NCI-H2107 treated with DMSO at 0.1 percent for 48 hours (cell line): ENCODE results near the gene PRR7.

Experiments used
- DNase-seq: peaks from one replicate; lab custom pipeline; 2025; ENCODE audit not compliant: unreplicated experiment; lab: John Stamatoyannopoulos, UW

PRR7 gene

GRCh38 chr5:177423671-177424070 is 22.9 kb upstream of the PRR7 start:
- DNase-seq: no peak

DNA sequence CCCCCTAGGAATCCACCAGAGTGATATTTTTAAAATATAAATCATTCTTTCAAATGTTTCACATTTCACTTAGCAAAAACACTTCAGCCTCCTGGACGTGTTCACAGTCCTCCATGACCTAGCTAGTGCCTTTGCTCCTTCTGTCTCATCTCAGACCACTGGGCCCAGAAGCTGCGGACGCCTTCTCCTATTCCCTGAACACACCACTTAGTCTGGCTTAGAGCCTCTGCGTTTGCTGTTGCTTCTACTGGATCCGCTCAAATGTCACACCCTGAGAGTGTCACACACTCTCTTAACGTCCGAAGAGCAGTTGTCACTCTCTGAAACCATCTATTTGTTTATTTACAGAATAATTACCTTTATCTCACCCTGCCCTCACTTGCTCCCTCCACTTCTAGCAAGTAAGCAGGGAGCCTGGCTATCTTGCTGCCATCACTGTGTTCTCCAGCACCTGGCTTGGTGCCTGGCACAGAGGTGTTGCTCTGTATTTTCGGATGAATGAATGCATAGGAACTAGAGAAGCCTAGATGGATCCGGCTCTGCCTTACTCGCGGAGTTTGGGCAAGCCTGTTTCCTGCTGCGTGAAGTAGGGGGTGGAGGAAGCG is 21.3 kb upstream of the PRR7 start:
- no peak for DNase-seq

- peak; percentile 97 for DNase-seq
Observed at GRCh38 chr5:177425801-177426565, 20.6 kb upstream of the PRR7 start.

GRCh38 chr5:177426566-177427210 is 19.9 kb upstream of the PRR7 start, which contains the start of gene GRK6:
Gene GRK6 (plus strand): TSS chr5:177426676. CDS start chr5:177426846, 170 bp downstream.
- no peak for DNase-seq

GRCh38 chr5:177427211-177427822 is 19.3 kb upstream of the PRR7 start:
- no peak for DNase-seq

DNA sequence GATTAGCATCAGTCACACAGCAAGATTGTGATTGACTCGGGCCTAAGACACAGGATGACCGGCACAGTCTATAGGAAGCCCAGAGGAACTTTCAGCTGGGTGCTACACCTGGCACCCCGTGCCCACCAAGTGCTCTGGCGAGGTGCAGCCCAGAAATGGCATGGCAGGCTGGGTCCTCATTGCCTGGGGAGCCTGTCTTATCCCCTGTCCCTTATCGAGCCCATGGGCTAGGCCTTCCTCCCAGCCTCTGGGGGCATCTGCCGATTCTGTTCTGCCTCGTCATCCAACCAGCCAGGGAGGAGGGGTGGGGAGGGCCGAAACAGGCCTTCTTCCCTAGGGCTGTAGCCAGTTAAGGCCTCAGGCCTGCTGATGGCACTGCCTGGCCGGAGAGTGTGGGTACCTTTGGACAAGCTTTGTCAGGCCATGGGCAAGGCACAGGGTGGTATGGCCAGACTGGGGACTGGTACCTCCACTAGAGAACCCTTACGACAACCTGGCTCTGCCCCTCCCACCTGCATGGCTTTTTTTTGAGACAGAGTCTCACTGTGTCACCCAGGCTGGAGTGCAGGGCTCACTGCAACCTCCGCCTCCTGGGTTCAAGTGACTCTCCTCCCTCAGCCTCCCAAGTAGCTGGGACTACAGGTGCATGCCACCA is 18.6 kb upstream of the PRR7 start:
- DNase-seq: no peak

DNA sequence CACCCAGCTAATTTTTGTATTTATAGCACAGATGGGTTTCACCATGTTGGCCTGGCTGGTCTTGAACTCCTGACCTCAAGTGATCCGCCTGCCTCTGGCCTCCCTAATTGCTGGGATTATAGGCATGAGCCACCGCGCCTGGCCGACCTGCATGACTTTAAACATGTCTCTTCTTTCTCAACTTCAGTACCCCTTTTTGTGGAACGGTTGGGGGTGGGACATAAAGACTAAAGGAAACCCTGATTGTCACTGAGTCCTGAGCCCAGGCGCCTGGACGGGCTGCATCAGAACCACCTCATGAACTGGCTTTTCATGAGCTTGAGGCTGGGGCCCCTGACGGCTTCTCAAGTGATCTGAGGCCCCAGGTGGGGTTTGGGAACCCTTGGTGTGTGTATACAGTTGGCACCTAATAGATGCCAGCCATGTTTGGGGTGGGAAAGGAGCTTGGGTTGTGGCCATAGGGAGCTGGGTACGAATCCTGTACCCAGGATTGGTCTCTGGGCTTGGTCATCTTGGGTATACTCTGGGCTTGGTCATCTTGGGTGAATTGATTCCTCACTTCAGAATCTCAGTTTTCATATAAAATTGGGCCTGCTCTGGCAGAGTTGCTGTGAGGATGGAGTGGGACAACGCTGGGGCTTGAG is 17.9 kb upstream of the PRR7 start:
- DNase-seq: no peak

DNA sequence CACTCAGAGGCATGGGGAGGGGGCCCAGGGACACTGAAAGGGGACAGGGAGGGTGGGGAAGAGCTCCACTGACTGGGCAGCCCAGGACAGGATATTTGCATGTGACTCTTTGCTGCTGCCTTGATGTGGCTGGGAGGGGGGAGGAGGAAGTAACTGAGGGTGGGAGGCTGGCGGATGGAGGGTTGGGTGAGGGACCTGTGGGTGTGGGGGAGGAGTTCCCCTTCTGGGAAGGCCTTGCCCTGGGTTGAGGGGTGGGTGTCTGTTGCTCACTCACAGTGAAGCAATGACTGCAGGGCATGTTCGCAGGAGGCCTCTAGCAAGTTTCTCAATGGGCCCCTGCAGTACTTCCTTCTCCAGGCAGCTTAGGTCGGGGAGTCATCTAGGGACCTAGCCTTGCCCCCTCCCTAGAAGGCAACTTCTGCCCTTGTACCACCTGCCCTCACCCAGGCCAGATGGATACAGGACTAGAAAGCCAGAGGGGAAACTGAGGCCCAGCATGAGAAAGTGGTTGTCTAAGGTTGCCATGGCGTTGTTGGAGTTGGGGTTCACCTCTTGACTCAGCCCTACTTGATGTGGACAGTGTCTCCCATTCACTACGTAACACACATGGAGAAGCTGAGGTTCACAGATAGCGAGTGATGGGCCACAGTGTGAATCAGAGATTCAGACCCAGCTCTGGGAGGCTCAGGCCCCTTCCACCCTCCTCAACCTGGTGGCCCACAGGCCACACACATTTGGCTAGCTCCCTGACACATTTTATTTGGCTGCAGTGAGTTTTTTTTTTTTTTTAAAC is 17.2 kb upstream of the PRR7 start:
- DNase-seq: no peak

DNA sequence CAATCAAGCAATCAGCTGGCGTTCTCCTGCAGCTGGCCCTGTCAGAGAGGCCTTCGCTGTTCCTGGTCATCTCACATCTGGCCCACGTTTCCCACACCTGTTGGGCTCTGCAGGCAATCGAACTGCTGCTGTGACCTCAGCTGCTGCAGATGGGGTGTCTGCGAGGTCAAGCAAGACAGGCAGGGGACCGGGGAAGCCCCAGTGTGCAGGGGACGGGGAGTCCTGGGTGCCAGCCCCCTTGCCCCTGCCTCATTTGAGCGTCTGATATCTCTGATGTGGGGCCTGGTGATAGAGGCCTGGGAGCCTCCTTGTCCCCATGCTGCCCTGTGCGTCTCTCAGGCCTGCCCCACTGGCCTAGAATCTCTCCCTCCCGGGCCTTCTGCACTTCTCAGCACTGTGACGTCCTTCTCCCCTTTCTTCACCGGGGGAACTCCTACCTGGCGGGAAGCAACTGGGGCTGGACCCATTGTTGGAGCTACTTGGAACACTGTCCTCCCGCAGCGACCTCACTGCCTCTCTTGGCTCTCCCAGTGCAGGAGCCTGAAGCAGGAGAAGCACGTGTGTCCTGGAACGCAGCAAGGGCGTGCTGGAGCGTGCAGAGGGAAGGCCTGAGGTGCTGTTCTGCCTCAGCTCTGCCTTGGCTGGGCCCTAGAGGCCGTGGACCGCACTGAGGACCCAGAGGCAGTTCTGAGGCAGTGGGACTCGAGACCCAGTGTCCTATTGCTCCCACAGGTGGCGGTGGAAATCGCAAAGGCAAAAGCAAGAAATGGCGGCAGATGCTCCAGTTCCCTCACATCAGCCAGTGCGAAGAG is 16.3 kb upstream of the PRR7 start:
- no peak for DNase-seq

DNA sequence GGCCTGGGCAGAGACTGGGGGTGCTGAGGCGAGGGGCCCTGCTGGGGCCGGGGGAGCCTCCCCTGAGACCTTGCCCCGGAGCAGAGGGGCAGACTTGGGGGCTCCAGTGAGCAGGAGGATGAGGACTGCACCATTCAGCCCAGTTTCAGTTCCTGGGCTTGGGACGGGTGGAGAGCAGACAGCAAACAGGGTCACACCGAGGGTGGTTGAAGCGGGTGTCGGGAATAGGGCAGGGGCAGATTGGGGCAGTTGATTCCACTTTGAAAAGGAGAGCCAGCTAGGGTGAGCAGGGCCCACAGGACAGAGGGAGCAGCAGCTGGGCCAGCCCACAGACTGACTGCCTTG is 15.7 kb upstream of the PRR7 start:
- no peak for DNase-seq

DNA sequence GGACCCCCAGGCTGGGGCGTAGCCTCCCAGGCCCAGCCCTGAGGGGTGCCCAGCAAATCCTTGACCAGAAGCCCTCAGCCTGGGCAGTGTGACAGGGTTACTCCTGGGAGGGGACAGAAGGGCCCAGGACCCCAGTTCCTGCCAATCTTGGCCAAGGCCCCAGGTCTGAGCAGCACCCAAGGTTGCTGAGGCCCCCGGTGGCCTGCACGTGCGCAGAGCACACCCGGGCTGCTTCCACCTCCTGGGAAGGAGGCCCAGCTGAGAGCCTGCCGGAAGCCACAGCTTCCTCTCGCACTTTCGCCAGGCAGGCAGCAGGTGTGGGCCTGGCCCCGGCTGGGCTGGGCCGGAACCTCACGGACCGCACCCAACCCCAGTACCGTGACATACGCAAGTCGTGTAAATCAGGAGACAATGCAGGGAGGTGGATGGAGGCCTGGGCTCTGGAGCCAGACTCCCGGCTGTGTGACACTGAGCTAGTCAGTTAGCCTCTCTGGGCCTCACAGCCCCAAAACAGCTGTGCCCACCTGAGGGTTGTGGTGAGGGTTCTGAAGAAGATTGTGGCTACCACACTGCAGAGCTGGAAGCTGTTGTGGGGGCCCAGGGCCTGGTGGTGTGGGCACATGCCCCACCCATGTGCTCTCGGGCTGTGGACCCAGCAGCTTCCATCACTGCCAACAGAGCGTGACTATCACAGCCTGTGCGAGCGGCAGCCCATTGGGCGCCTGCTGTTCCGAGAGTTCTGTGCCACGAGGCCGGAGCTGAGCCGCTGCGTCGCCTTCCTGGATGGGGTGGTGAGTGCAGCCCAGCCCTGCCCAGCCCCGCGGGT is 15.1 kb upstream of the PRR7 start:
- DNase-seq: no peak

- no peak for DNase-seq
Observed at GRCh38 chr5:177432143-177432838, 14.3 kb upstream of the PRR7 start.

DNA sequence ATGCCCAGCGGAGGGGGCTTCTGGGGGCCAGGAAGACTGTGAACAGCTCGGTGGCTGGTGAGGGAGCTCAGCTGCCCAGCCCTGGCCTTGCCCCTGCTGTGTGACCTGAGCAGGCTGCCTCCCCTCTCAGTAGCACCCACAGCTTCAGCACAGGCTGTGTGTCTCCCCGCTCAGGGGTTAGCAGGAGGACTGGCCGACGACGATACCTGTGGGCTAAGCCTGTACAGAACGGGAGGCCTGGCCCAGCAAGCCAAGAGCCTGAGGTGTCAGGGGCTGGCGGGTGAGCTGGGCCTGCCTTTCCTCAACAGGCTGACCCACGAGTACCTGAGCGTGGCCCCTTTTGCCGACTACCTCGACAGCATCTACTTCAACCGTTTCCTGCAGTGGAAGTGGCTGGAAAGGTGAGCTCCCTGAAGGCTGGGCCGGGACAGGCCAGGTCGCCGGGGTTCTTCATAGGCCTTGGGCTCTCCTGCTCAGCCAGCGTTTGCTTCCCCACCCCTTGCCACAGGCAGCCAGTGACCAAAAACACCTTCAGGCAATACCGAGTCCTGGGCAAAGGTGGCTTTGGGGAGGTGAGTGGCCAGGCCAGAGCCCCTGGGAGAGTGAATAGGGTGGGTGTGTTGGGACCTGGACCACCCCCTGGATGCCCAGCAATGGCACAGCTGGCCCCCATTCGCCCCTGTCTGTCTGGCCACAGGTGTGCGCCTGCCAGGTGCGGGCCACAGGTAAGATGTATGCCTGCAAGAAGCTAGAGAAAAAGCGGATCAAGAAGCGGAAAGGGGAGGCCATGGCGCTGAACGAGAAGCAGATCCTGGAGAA is 13.6 kb upstream of the PRR7 start:
- no peak for DNase-seq

- DNase-seq: no peak
Observed at GRCh38 chr5:177433658-177434217, 12.9 kb upstream of the PRR7 start.

DNA sequence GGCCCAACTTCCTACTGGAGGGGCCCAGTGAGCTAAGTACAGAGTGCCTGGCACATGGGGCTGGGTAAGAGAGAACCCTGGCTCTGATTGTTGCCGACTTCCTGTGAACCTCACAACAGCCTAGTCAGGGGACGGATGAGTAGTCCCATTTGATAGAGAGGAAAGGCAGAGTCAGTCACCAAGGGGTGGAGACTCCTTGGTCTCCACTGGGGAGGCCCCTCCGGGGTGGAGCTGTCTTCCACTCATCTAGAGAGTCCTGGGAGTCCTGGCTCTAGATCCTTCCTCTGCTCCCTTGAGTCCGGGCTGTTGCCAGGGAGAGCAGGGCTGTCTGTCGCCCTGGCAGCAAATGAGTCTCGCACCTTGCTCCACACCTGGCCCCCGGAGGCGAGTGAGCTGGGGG is 12.2 kb upstream of the PRR7 start:
- DNase-seq: no peak

GRCh38 chr5:177434942-177435738 is 11.5 kb upstream of the PRR7 start:
- DNase-seq: no peak
